Right renal cortex interstitium (tissue), 3 donors: ENCODE measurements around the gene NSUN5. TPM values are rescaled to one million over a fixed set of nuclear protein-coding genes. Genes with fewer than 3 reads are reported as not detected.
A peak's percentile ranks its signal among the peaks of the same experiment; 100 is the strongest.
"Not testable (repeated sequence)": the region's sequence is repeated elsewhere in the genome, so short reads cannot be mapped to it uniquely, and the experiment has no call there.

Experiments
- DNase-seq, 3 donors: peaks; one replicate each; pipeline ENCODE4 v3.0.0-alpha.2; 2013; ENCODE audit warnings: low read depth in 3 of 3, low spot score in 2 of 3
- polyA plus RNA-seq, 3 donors: library from polyadenylated mRNA; unstranded; fragments of 120-200 nt; gene quantifications; one replicate each; pipeline ENCODE4 v1.2.1, GENCODE V29; 2013; ENCODE audit not compliant: insufficient read length in 3 of 3

The NSUN5 gene
- polyA plus RNA-seq = 10 to 100 TPM; 12.0 to 12.8 (median 12.2) TPM

DNA sequence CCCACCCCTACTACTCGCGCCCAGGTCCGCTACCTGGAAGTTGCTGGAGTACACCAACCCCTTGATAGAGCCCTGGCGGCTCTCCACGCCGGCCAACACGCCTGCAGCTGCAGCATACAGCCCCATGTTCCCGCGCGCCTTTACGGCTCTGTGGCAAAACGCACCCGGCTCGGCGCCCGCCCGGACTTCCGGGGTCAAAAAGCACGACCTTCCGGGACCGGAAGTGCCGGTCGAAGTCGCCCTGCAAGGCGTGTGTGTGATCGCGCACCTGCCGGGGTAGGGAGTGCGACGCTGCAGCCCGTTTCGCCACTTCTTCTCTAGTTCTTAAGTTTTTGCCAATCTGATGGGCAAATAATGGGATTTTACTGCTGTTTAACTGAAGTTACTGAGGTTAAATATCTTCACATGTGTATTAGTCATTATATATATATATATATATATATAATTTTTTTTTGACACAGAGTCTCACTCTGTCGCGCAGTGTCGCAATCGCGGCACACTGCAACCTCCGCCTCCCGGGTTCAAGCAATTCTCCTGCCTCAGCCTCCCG lies at the start of gene NSUN5:
TSS of gene NSUN5 (minus strand) at position 162 of the 550 bp plus-strand sequence. CDS start at position 126, 36 bp downstream.
- peak; percentile 31 to 53 (median 43) for DNase-seq

GRCh38 chr7:73356159-73356558 lies 47.5 kb upstream of the NSUN5 start:
- no peak for DNase-seq

- no peak for DNase-seq
Measured at GRCh38 chr7:73354821-73355220, 46.2 kb upstream of the NSUN5 start.

DNA sequence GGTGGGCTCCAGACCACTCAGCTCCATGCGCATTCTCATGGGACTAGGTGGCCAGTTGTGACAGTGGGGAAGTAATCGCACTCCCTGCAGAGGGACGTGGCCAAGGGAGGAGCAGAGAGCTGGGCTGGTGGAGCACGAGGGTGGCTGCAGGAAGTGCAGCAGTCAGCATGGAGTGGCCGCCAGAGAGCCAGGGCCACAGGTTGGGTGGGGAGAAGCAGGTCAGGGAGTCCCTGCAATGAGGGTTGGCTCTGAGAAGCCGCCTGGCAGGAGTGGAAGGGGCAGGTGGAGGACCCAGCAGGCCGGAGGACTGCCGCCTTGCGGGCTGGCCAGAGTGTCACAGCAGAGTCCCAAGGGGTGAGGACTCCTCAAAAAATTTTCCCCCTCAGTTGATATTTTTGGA lies 45.6 kb upstream of the NSUN5 start:
- DNase-seq = no peak

DNA sequence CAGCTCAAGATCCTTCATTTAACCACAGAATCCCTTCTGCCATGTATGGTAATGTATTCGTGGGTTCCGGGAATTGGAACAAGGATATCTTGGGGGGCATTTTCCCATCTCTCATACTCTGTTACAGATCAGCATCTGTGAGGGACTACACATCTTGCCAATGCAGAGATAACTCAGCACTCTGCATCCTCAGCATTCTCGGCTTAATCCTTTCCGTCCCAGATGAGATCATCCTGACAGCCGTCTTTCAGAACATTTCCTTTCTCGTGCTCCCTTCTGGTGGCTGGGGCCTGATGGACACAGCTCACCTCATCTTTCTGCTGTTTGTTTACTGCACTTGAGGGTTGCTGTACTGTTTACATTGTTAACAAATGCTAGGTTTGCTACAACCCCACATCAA lies 44.6 kb upstream of the NSUN5 start:
- no peak for DNase-seq

GRCh38 chr7:73352784-73353183 lies 44.2 kb upstream of the NSUN5 start:
- no peak for DNase-seq

- DNase-seq = no peak
Measured at GRCh38 chr7:73351447-73352167, 43.0 kb upstream of the NSUN5 start.

- no peak for DNase-seq
Measured at GRCh38 chr7:73350306-73351068, 41.9 kb upstream of the NSUN5 start.

GRCh38 chr7:73349763-73350162 lies 41.1 kb upstream of the NSUN5 start:
- DNase-seq = no peak

DNA sequence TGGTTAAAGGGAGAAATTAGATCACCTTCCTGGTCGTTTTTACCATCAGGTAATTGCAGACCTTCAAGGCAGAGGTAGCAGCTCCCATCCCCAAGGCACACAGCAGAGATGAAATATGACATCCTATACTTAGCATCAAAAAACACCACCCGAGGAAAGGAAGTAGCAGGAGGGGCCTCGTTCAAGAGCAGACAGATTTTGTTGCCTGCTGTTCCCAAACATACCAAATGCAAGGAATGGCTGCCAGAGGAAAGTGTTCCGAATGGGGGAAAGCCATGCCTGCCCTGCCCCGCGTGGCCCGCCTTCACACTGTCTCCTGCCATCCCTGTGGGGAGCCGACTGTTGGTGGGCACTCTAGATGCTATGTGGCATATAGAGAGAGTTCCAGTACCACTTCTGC lies 37.3 kb upstream of the NSUN5 start:
- DNase-seq = no peak

DNA sequence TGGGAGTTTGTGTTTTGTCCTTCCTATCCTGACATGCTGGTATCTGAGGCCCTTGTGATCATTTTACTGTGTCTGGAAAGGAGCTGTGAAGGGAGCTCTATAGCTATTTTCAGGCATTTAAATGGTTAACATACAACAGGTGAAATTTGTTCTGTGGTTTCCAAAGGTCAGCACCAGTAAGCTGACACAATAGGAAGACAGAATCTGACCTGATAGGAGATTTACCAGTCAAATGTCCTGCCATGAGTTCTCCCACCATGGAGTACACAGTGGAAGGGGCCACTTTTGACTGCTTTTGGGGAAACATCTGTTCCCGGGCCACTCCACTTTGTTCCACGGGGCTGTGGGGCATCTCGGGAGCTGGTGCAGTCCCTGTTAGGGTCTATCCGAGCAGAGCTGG lies 36.9 kb upstream of the NSUN5 start:
- DNase-seq = no peak

DNA sequence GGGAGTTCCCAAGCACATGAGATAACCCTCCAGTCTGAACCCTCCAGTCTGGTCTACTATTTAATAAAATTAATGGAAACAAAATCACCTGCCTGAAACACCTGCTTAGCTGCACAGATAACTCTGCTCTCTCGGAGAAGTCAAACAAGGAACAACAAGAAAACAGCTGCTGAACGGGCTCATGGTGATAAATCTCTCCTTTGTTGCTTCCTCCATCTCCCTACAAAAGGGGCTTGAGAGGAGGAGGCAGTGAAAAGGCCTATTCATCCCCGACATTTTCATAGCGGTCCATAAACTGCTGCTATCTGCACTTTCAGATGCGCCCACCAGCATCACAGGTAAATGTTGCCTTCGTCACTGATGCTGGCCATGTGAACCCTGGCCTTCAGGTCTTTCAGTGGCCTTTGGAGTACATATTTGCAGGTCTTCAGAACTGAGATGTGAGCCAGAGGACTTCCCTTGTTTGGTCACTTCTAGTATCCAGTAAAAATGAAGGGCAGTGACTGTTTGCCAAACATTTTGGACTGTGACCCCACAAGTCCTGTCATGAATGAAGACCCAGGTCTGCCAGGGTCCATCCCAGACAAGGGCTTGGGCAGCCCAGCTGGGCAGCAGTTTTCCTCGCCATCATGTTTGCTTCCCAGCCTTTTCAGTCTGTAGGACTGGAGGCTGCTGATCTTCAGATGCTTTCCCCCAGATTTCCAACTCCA lies 35.2 kb upstream of the NSUN5 start:
- DNase-seq = no peak

- peak in 2 of 3 donors; percentile 54 to 61 for DNase-seq
Measured at GRCh38 chr7:73342645-73343044, 34.0 kb upstream of the NSUN5 start.

DNA sequence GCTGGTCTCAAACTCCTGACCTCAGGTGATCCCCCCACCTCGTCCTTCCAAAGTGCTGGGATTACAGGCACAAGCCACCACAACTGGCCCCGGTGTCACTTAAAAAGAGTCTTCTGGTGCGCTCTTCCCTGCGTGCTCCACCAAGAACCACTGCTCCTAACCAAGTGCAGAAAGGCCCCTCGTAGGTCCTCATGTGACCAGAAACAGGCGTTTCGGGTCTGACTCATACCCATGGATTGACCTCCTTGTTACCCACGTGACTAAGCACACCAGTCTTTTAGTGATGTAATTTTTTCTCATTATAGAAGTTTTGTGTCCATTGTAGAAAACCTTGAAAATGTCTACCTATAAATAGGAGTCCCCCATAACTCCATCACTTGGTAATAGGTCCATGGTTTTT lies 33.3 kb upstream of the NSUN5 start:
- DNase-seq = no peak

GRCh38 chr7:73340514-73340913 lies 31.9 kb upstream of the NSUN5 start:
- no peak for DNase-seq

DNA sequence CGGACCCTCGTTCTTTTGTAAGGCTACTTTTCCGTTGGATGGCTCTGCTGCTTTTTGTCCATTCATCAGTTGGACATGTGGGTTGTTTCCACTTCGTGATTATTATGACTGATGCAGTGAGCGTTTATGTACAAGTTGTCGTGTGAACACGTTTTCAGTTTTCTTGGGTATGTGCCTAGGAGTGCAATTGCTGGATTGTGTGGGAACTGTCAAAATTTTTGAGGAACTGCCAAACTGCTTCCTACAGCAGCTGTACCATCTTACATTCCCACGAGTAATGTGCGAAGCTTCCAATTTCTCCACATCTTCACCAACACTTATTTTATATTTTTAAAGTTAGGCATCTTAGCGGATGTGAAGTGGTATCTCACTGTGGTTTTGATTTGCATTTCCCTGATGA lies 29.7 kb upstream of the NSUN5 start:
- DNase-seq = no peak

- DNase-seq = no peak
Measured at GRCh38 chr7:73332447-73332846, 23.8 kb upstream of the NSUN5 start.

DNA sequence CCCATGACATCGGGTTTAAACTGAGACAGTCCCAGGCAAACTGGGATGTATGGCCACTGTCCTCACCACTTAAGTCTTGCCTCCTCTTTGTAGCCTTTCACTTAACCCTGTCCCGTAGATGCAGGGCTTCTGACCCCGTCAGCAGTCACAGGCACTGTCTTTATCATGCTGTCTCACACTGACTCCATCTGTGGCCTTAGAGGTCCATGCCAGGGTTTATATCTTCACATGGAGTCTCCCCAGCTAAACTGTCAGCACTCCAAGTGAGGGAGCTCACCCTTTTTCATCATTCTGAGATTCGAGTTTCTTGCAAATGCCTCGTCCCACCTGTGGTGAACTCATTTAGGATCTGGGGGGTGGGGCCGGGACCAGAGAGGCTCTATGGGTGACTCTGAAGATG lies 22.1 kb upstream of the NSUN5 start:
- DNase-seq = no peak

GRCh38 chr7:73329861-73330581 lies 21.4 kb upstream of the NSUN5 start:
- no peak for DNase-seq

GRCh38 chr7:73328696-73329095 lies 20.1 kb upstream of the NSUN5 start:
- DNase-seq = no peak

GRCh38 chr7:73327922-73328321 lies 19.3 kb upstream of the NSUN5 start, which contains the start of the genes FKBP6 and TRIM50:
Gene FKBP6, plus strand, starts transcription at chr7:73328161. Its CDS starts 268 bp downstream, at chr7:73328429.
Gene TRIM50, minus strand, starts transcription at chr7:73328082. Its CDS starts 3,295 bp downstream, at chr7:73324787.
- DNase-seq = not testable (repeated sequence)
